H1 (cell line): ENCODE measurements around the gene ISLR2. TPM values are rescaled to one million over a fixed set of nuclear protein-coding genes. Genes with fewer than 3 reads are reported as not detected.
A peak's percentile ranks its signal among the peaks of the same experiment; 100 is the strongest.

Source experiments
- CTCF ChIA-PET: fragments of 300-600 bp; sonication (Branson Sonifier 250); formaldehyde crosslinking; loops from one replicate; lab custom pipeline; 2021; ENCODE audit not compliant: partially characterized antibody; lab: Charles Lee
- POLR2A ChIA-PET: fragments of 300-600 bp; sonication (Branson Sonifier 250); formaldehyde crosslinking; loops from one replicate; lab custom pipeline; 2021; ENCODE audit warnings: inconsistent platforms; ENCODE audit not compliant: partially characterized antibody; lab: Charles Lee
- DNase-seq, 2 experiments: peaks; one replicate each; pipeline versions ENCODE4 v3.0.0 to v3.0.0-alpha.2; 2010 to 2022; ENCODE audit warnings: low spot score in 2 of 2, low read depth in 1 of 2, mixed read lengths in 1 of 2
- FAIRE-seq: peaks from 2 replicates; lab custom pipeline; 2011; peaks lifted over from hg19 to GRCh38; lab: Jason Lieb, UNC
- H2AFZ ChIP-seq: 2 replicates; pipeline ENCODE4 v1.8.1; 2012; ENCODE audit warnings: low read length, inconsistent platforms
- H2AK5ac ChIP-seq: 2 replicates; pipeline ENCODE4 v1.6.1; 2013; ENCODE audit warnings: low read depth, low read length
- H2BK120ac ChIP-seq: replicated peaks from 2 replicates; pipeline ENCODE3; 2013; ENCODE audit warnings: low read depth, low read length, inconsistent platforms
- H2BK12ac ChIP-seq: 2 replicates; pipeline ENCODE4 v1.6.1; 2013; ENCODE audit warnings: low read depth, low read length
- H2BK15ac ChIP-seq: 2 replicates; pipeline ENCODE4 v1.6.1; 2013; ENCODE audit warnings: low read length
- H2BK20ac ChIP-seq: 2 replicates; pipeline ENCODE4 v1.6.1; 2013; ENCODE audit warnings: low read length
- H2BK5ac ChIP-seq: 2 replicates; pipeline ENCODE4 v1.6.1; 2013; ENCODE audit warnings: low read depth, low read length
- H3K14ac ChIP-seq: 2 replicates; pipeline ENCODE4 v1.6.1; 2013; ENCODE audit warnings: inconsistent platforms; ENCODE audit not compliant: insufficient read length
- H3K18ac ChIP-seq: 2 replicates; pipeline ENCODE4 v1.6.1; 2013; ENCODE audit warnings: low read length; ENCODE audit errors: extremely low read depth
- H3K23ac ChIP-seq: 2 replicates; pipeline ENCODE4 v1.6.1; 2013; ENCODE audit warnings: inconsistent platforms; ENCODE audit not compliant: insufficient read length
- H3K23me2 ChIP-seq: 2 replicates; pipeline ENCODE4 v1.6.1; 2013; ENCODE audit warnings: low read depth, low read length
- H3K27ac ChIP-seq: 2 replicates; pipeline ENCODE4 v1.6.1; 2011; ENCODE audit warnings: low read depth, low read length, inconsistent platforms
- H3K27me3 ChIP-seq, 4 experiments: replicated peaks in 1 of 4; 1 replicate in 1 of 4; 2 replicates in 3 of 4; pipeline versions ENCODE4 v1.6.1 to v1.8.1; 2011 to 2013; ENCODE audit warnings: low read length in 3 of 4, mild to moderate bottlenecking in 3 of 4, inconsistent platforms in 2 of 4, mixed read lengths in 2 of 4, moderate library complexity in 1 of 4; ENCODE audit not compliant: control insufficient read depth in 3 of 4, insufficient read depth in 3 of 4; ENCODE audit errors: extremely low read depth in 1 of 4
- H3K36me3 ChIP-seq, 4 experiments: 2 replicates each; pipeline versions ENCODE4 v1.6.1 to v1.8.1; 2011 to 2013; ENCODE audit warnings: mild to moderate bottlenecking in 4 of 4, low read length in 3 of 4, moderate library complexity in 2 of 4, control low read depth in 1 of 4, inconsistent platforms in 1 of 4; ENCODE audit not compliant: insufficient read depth in 4 of 4, control insufficient read depth in 2 of 4
- H3K4ac ChIP-seq: replicated peaks from 2 replicates; pipeline ENCODE3; 2013; ENCODE audit warnings: low read length, low read depth, mixed read lengths, inconsistent platforms; ENCODE audit not compliant: insufficient read length
- H3K4me1 ChIP-seq, 4 experiments: replicated peaks in 1 of 4; 1 replicate in 1 of 4; 2 replicates in 3 of 4; pipeline versions ENCODE4 v1.6.1 to v1.8.1; 2011 to 2013; ENCODE audit warnings: low read length in 3 of 4, inconsistent platforms in 2 of 4, mixed read lengths in 1 of 4; ENCODE audit not compliant: insufficient read depth in 4 of 4, control insufficient read depth in 3 of 4
- H3K4me2 ChIP-seq, 2 experiments: 2 replicates each; pipeline versions ENCODE4 v1.6.1 to v1.8.1; 2011 to 2013; ENCODE audit warnings: low read depth in 2 of 2, low read length in 2 of 2, control low read depth in 1 of 2, inconsistent platforms in 1 of 2, mild to moderate bottlenecking in 1 of 2; ENCODE audit not compliant: insufficient read depth in 1 of 2
- H3K4me3 ChIP-seq, 4 experiments: fragments of 200-600, 300-600 bp in 1 of 4; sonication (generic), shearing (Covaris generic), sonication (Bioruptor Twin) in 1 of 4; 2 replicates each; pipeline versions ENCODE4 v1.5.1 to v1.8.1; 2011 to 2016; ENCODE audit warnings: low read length in 4 of 4, low read depth in 3 of 4, control low read depth in 2 of 4, inconsistent platforms in 2 of 4, mild to moderate bottlenecking in 2 of 4, mixed read lengths in 1 of 4, moderate library complexity in 1 of 4; ENCODE audit not compliant: insufficient read depth in 2 of 4; ENCODE audit errors: extremely low read depth in 1 of 4
- H3K56ac ChIP-seq: replicated peaks from 2 replicates; pipeline ENCODE3; 2013; ENCODE audit warnings: low read depth, mild to moderate bottlenecking, mixed read lengths, low read length, inconsistent platforms; ENCODE audit not compliant: insufficient read length
- H3K79me1 ChIP-seq: 2 replicates; pipeline ENCODE4 v1.6.1; 2013; ENCODE audit warnings: low read depth, low read length, control low read depth
- H3K79me2 ChIP-seq, 2 experiments: 2 replicates each; pipeline versions ENCODE4 v1.6.1 to v1.8.1; 2012 to 2013; ENCODE audit warnings: low read length in 2 of 2, mild to moderate bottlenecking in 2 of 2, inconsistent platforms in 1 of 2; ENCODE audit not compliant: insufficient read depth in 2 of 2, control insufficient read depth in 1 of 2
- H3K9ac ChIP-seq, 4 experiments: replicated peaks in 1 of 4; 1 replicate in 1 of 4; 2 replicates in 3 of 4; pipeline versions ENCODE4 v1.6.1 to v1.8.1; 2011 to 2013; ENCODE audit warnings: low read depth in 3 of 4, low read length in 3 of 4, control low read depth in 2 of 4, mild to moderate bottlenecking in 2 of 4, moderate library complexity in 2 of 4, inconsistent platforms in 1 of 4; ENCODE audit errors: extremely low read depth in 1 of 4
- H3K9me3 ChIP-seq, 2 experiments: 2 replicates each; pipeline versions ENCODE4 v1.6.1 to v1.8.1; 2012 to 2013; ENCODE audit warnings: mild to moderate bottlenecking in 2 of 2, moderate library complexity in 2 of 2, control low read depth in 1 of 2, inconsistent platforms in 1 of 2, low read depth in 1 of 2, low read length in 1 of 2, mixed read lengths in 1 of 2; ENCODE audit not compliant: insufficient read depth in 2 of 2
- H4K20me1 ChIP-seq, 2 experiments: replicated peaks in 1 of 2; 2 replicates each; pipeline versions ENCODE3 to v1.8.1; 2011 to 2013; ENCODE audit warnings: inconsistent platforms in 2 of 2, low read length in 2 of 2, mild to moderate bottlenecking in 1 of 2; ENCODE audit not compliant: insufficient read depth in 2 of 2, control insufficient read depth in 1 of 2
- H4K5ac ChIP-seq: 2 replicates; pipeline ENCODE4 v1.6.1; 2013; ENCODE audit warnings: low read length, low read depth, mixed read lengths, inconsistent platforms; ENCODE audit not compliant: insufficient read length
- H4K8ac ChIP-seq: 2 replicates; pipeline ENCODE4 v1.8.0; 2013; ENCODE audit warnings: mild to moderate bottlenecking, moderate library complexity, low read length, inconsistent platforms; ENCODE audit not compliant: insufficient read depth; ENCODE audit errors: extremely low read depth
- H4K91ac ChIP-seq: replicated peaks from 2 replicates; pipeline ENCODE3; 2013; ENCODE audit warnings: low read length, mixed read lengths, inconsistent platforms; ENCODE audit not compliant: insufficient read length
- ASH2L ChIP-seq: fragments of 200-600, 300-600 bp; sonication (generic); IDR thresholded peaks from one replicate; pipeline ENCODE4 v1.7.1; 2017; ENCODE audit warnings: low read length
- ATF2 ChIP-seq: IDR thresholded peaks from 2 replicates; pipeline ENCODE4 v1.6.1; 2012; ENCODE audit warnings: low read length, inconsistent platforms
- BCL11A ChIP-seq, 2 experiments: IDR thresholded peaks; one replicate each; pipeline ENCODE4 v1.6.1; 2011; ENCODE audit warnings: low read depth in 2 of 2, low read length in 2 of 2, mild to moderate bottlenecking in 2 of 2
- CBX8 ChIP-seq: fragments of 300-800, 300-1000 bp; sonication (generic); IDR thresholded peaks from 2 replicates; pipeline ENCODE4 v1.7.1; 2016; ENCODE audit warnings: low read depth, low read length, borderline replicate concordance
- CREB1 ChIP-seq: IDR thresholded peaks from 2 replicates; pipeline ENCODE4 v1.6.1; 2012; ENCODE audit warnings: inconsistent platforms
- RNF2 ChIP-seq: fragments of 200-900, 300-1000 bp; sonication (generic); IDR thresholded peaks from 2 replicates; pipeline ENCODE4 v1.7.1; 2016; ENCODE audit warnings: borderline replicate concordance, low read depth, mild to moderate bottlenecking, antibody characterized with exemption, low read length; ENCODE audit not compliant: poor library complexity, severe bottlenecking; ENCODE audit errors: missing control alignments
- RXRA ChIP-seq: IDR thresholded peaks from 2 replicates; pipeline ENCODE4 v1.6.1; 2011; ENCODE audit warnings: low read depth, mild to moderate bottlenecking, low read length, moderate library complexity; ENCODE audit not compliant: insufficient read depth
- SAP30 ChIP-seq: fragments of 300-600 bp; sonication (generic); IDR thresholded peaks from 2 replicates; pipeline ENCODE4 v1.7.1; 2012; ENCODE audit warnings: low read length, moderate library complexity, mild to moderate bottlenecking, inconsistent platforms; ENCODE audit not compliant: insufficient read depth, insufficient replicate concordance
- SP1 ChIP-seq: IDR thresholded peaks from 2 replicates; pipeline ENCODE4 v1.6.1; 2011; ENCODE audit warnings: low read depth, low read length
- WGBS, 2 experiments: shearing (Covaris generic) in 1 of 2; methylation state at CpG; one replicate each; pipeline versions ENCODE4 v1.1.6 to v1.1.7; 2013 to 2015; ENCODE audit warnings: low lambda C conversion rate in 2 of 2, mixed read lengths in 2 of 2, inconsistent platforms in 1 of 2, low coverage in 1 of 2, missing lambda C conversion rate in 1 of 2; ENCODE audit not compliant: insufficient replicate concordance in 2 of 2, insufficient coverage in 1 of 2, insufficient read length in 1 of 2; ENCODE audit errors: extremely low coverage in 1 of 2, missing lambda C conversion rate in 1 of 2; 5-methylcytosine and 5-hydroxymethylcytosine counted together
- polyA plus RNA-seq, 7 experiments: library from polyadenylated mRNA; depleted of rRNA in 3 of 7; stranded (reverse) in 5 of 7; unstranded in 2 of 7; fragments of >200 nt in 5 of 7; fragments of 200-250 nt in 2 of 7; gene quantifications; 1 replicate in 5 of 7; 2 replicates in 1 of 7; 4 replicates in 1 of 7; pipeline versions ENCODE4 v1.2.1 to v1.2.3, GENCODE V29; 2011 to 2013; ENCODE audit warnings: missing spikeins in 2 of 7, mixed read lengths in 2 of 7
- total RNA-seq: library from RNA; stranded (reverse); fragmentation: NEBNext Ultra II Directional; extraction: Animal tissue kit (Norgen Biotek cat#: 25700); gene quantifications from 2 replicates; pipeline ENCODE4 v1.2.1, GENCODE V29; 2021

ISLR2 gene
- total and polyA plus RNA-seq, 2 of the 8 experiments (the other 6 are each of a cell fraction or from before 2014, with no cell fraction given), result 0.47 to 0.58 TPM

- H3K56ac ChIP-seq, result no peak overlapping the region
- DNase-seq (no peak), FAIRE-seq (no peak)
- H3K4me2 ChIP-seq, result no peak overlapping the region
- no peaks in the 10 kb centered on the region for H3K36me3 ChIP-seq
- H3K27ac ChIP-seq, result no peak overlapping the region
- peaks cover 0 to 6% (median 1%) of the 10 kb centered on the region in 4 experiments; a peak in 3 of 7 replicates for H3K4me1 ChIP-seq
- no peaks in the 10 kb centered on the region for H3K9me3 ChIP-seq
- CTCF ChIA-PET, result interaction anchor here (0.8 to 2.9 kb wide), 8 partner anchors 9 to 129 kb away, joined by 3 to 12 read pairs (median 4); no protein-coding TSS in a partner anchor
- H2BK20ac ChIP-seq, result peak overlapping the region; percentile 32; the same call in 1 of the 2 replicates
- no peak overlapping the region for H3K4ac ChIP-seq
- H4K20me1 ChIP-seq, result peaks cover 2% of the 10 kb centered on the region in 2 experiments
- peak overlapping the region; percentile 48; the same call in 1 of the 2 replicates for H4K8ac ChIP-seq
- H3K23ac ChIP-seq, result no peak overlapping the region
- H3K23me2 ChIP-seq, result no peaks in the 10 kb centered on the region
- no peak overlapping the region for H3K14ac ChIP-seq
- H4K91ac ChIP-seq, result no peak overlapping the region
- no peak overlapping the region for H2BK5ac ChIP-seq
- H2BK12ac ChIP-seq, result no peak overlapping the region
- no peak overlapping the region for H3K18ac ChIP-seq
- POLR2A ChIA-PET, result interaction anchor here (0.7 to 2.7 kb wide), 4 partner anchors 11 to 42 kb away, joined by 3 to 6 read pairs (median 4); no protein-coding TSS in a partner anchor
- H2AK5ac ChIP-seq, result no peak overlapping the region
- 85% methylated on average over 13 of the region's 13 CpGs; no CpG with 5 or more reads in 1 of the 2 experiments for WGBS, 2 experiments
- no peaks in the 10 kb centered on the region for H3K79me2 ChIP-seq
- H3K79me1 ChIP-seq, result no peaks in the 10 kb centered on the region; the same call in 1 of the 2 replicates
- no peaks in the 10 kb centered on the region; a peak in 2 of 7 replicates for H3K27me3 ChIP-seq
- no peak overlapping the region for H2AFZ ChIP-seq
- no peak overlapping the region; the same call in 1 of the 2 replicates for H2BK15ac ChIP-seq
- H4K5ac ChIP-seq, result no peak overlapping the region
- no peak for TF ChIP-seq ATF2
- no peak for TF ChIP-seq SP1
- TF ChIP-seq SAP30, result no peak
- TF ChIP-seq BCL11A (IDR thresholded peaks at IDR 0.05; ENCODE audit: low read depth in 2 of 2, low read length in 2 of 2), result no peak
- no peak for TF ChIP-seq CBX8
- TF ChIP-seq RXRA, result no peak
- TF ChIP-seq CREB1, result no peak
- TF ChIP-seq ASH2L, result no peak
- no peak for TF ChIP-seq RNF2
- H3K9ac ChIP-seq, result no peak overlapping the region
- no peak overlapping the region for H3K4me3 ChIP-seq
- no peak overlapping the region for H2BK120ac ChIP-seq
Observed at GRCh38 chr15:74179101-74179841, 48.9 kb downstream of the ISLR2 start.
